GM19239 (cell line): ENCODE results near the gene PRR5L.
"Not testable (repeated sequence)": the region's sequence is repeated elsewhere in the genome, so short reads cannot be mapped to it uniquely, and the experiment has no call there.

Experiments used
- DNase-seq: peaks from one replicate; pipeline ENCODE4 v3.0.0; 2011; ENCODE audit warnings: low spot score; ENCODE audit not compliant: insufficient read length
- FAIRE-seq: peaks from 2 replicates; lab custom pipeline; 2011; peaks lifted over from hg19 to GRCh38; lab: Jason Lieb, UNC

Gene PRR5L

GRCh38 chr11:36511062-36511461 lies 215.0 kb downstream of the PRR5L start:
- not testable (repeated sequence) for DNase-seq
- peak; percentile 48 for FAIRE-seq

DNA sequence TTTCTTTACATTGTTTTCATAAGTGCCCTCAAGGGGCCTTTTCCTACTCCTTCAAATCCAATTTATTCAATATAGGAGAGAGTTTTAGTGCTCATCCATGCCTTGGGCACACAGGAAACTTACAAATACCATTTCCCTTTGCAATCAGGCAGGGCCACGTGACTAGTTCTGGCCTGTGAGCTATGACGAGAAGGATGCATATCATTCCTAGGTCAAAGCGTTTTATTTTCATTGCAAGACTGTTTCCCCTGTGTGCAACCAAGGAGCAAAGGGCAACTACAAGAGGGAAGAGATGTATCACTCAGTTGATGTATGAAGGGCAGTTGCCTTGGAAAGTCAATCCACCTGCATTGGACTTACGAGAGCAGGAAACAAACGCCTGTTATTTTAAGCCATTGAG lies 215.9 kb downstream of the PRR5L start:
- FAIRE-seq: no peak
- DNase-seq: no peak

GRCh38 chr11:36513965-36514364 lies 217.9 kb downstream of the PRR5L start:
- no peak for DNase-seq
- no peak for FAIRE-seq
